Glutamatergic neuron (in vitro differentiated cells): Measurements from ENCODE around the gene LRRC74A. TPM values are rescaled to one million over a fixed set of nuclear protein-coding genes. Genes with fewer than 3 reads are reported as not detected.

Experiments used
- DNase-seq: peaks from one replicate; pipeline ENCODE4 v3.0.0; 2022
- H3K27ac Mint-ChIP-seq: one replicate; pipeline ENCODE4 v1.8.0; 2020; ENCODE audit warnings: mild to moderate bottlenecking, mixed read lengths, inconsistent platforms; ENCODE audit not compliant: unreplicated experiment
- H3K27me3 Mint-ChIP-seq: one replicate; pipeline ENCODE4 v1.8.0; 2020; ENCODE audit warnings: mild to moderate bottlenecking, moderate library complexity, mixed read lengths, inconsistent platforms; ENCODE audit not compliant: unreplicated experiment
- H3K36me3 Mint-ChIP-seq: one replicate; pipeline ENCODE4 v1.8.0; 2020; ENCODE audit warnings: mild to moderate bottlenecking, mixed read lengths, inconsistent platforms; ENCODE audit not compliant: unreplicated experiment
- H3K4me1 Mint-ChIP-seq: one replicate; pipeline ENCODE4 v1.8.0; 2020; ENCODE audit warnings: mild to moderate bottlenecking, low read depth, mixed read lengths, inconsistent platforms; ENCODE audit not compliant: unreplicated experiment
- H3K4me3 Mint-ChIP-seq: one replicate; pipeline ENCODE4 v1.8.0; 2020; ENCODE audit warnings: mild to moderate bottlenecking, mixed read lengths, inconsistent platforms; ENCODE audit not compliant: unreplicated experiment
- H3K9me3 Mint-ChIP-seq: one replicate; pipeline ENCODE4 v1.8.0; 2020; ENCODE audit warnings: mild to moderate bottlenecking, moderate library complexity, mixed read lengths, inconsistent platforms; ENCODE audit not compliant: unreplicated experiment
- total RNA-seq: library from RNA; stranded (reverse); fragmentation: NEBNext Ultra II Directional; extraction: Animal tissue kit (Norgen Biotek cat#: 25700); gene quantifications from one replicate; pipeline ENCODE4 v1.2.1, GENCODE V29; 2021; ENCODE audit not compliant: unreplicated experiment
- TF ChIP-seq, protein P1 (sequence below): fragments of 200-600 bp; sonication (generic); IDR thresholded peaks from one replicate; pipeline ENCODE4 v1.5.0; 2021; ENCODE audit not compliant: partially characterized antibody, unreplicated experiment

LRRC74A gene
- total RNA-seq, 1 donor from 2014 or later: not detected

DNA sequence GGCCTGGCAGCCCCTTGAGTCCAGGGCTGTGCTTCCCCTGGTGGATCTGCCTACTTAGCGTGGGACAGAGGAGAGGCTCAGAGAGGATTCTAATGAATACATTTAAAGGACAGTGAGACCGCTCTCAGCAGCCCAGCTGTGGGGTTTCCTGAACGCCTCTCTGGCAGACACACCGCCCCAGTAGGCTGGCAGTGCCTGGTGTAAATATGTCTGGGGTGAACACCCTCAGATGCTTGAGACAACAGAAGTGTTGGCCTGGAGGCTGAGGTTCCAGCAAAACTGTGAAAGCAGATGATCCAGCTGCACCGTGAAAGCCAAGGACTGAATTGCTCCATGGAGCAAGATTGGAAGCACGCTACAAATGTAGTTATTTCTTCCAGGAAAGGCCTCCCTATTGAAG lies 55.1 kb downstream of the LRRC74A start:
- Mint-ChIP-seq H3K9me3 (peaks cover 3% of the 10 kb centered on the region), H3K27me3 (peaks cover 8% of the 10 kb centered on the region), H3K4me3 (no peak overlapping the region), H3K36me3 (no peaks in the 10 kb centered on the region), H3K4me1 (peaks cover 12% of the 10 kb centered on the region), H3K27ac (no peak overlapping the region)
- TF ChIP-seq, protein P1, sequence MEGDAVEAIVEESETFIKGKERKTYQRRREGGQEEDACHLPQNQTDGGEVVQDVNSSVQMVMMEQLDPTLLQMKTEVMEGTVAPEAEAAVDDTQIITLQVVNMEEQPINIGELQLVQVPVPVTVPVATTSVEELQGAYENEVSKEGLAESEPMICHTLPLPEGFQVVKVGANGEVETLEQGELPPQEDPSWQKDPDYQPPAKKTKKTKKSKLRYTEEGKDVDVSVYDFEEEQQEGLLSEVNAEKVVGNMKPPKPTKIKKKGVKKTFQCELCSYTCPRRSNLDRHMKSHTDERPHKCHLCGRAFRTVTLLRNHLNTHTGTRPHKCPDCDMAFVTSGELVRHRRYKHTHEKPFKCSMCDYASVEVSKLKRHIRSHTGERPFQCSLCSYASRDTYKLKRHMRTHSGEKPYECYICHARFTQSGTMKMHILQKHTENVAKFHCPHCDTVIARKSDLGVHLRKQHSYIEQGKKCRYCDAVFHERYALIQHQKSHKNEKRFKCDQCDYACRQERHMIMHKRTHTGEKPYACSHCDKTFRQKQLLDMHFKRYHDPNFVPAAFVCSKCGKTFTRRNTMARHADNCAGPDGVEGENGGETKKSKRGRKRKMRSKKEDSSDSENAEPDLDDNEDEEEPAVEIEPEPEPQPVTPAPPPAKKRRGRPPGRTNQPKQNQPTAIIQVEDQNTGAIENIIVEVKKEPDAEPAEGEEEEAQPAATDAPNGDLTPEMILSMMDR: no peak
- no peak for DNase-seq

GRCh38 chr14:76882651-76883050 lies 56.4 kb downstream of the LRRC74A start:
- TF ChIP-seq, protein P1: no peak
- DNase-seq: no peak
- H3K27me3 Mint-ChIP-seq: peaks cover 8% of the 10 kb centered on the region
- H3K4me3 Mint-ChIP-seq: no peak overlapping the region
- no peaks in the 10 kb centered on the region for H3K36me3 Mint-ChIP-seq
- H3K9me3 Mint-ChIP-seq: peaks cover 3% of the 10 kb centered on the region
- peaks cover 13% of the 10 kb centered on the region for H3K4me1 Mint-ChIP-seq
- H3K27ac Mint-ChIP-seq: no peak overlapping the region

- Mint-ChIP-seq H3K27me3 (peaks cover 5% of the 10 kb centered on the region), H3K4me1 (peaks cover 10% of the 10 kb centered on the region), H3K36me3 (no peaks in the 10 kb centered on the region), H3K4me3 (no peak overlapping the region), H3K27ac (no peak overlapping the region), H3K9me3 (no peaks in the 10 kb centered on the region)
- DNase-seq: no peak
- TF ChIP-seq, protein P1: no peak
These were observed 57.2 kb downstream of the LRRC74A start for GRCh38 chr14:76883447-76883846.

DNA sequence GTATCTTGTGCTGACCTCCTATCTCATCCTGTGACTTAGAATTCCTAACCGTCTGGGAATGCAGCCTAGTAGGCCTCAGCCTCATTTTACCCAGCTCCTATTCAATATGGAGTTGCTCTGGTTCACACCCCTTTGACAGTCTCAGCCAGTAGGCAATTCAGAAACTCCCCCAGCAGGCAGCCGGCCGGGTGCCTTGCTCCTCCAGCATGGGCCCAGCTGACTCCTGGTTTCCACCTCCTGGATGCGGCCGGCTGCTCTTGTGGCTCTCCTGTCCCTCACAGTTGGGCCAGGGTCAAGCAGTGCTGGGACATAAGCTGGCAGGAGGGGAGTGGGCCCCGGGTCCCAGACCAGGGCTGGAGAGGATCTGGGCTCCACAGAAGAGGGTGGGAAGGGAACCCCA lies 58.2 kb downstream of the LRRC74A start:
- H3K4me1 Mint-ChIP-seq: peaks cover 10% of the 10 kb centered on the region
- H3K27ac Mint-ChIP-seq: no peak overlapping the region
- H3K9me3 Mint-ChIP-seq: no peaks in the 10 kb centered on the region
- H3K36me3 Mint-ChIP-seq: no peaks in the 10 kb centered on the region
- peaks cover 5% of the 10 kb centered on the region for H3K27me3 Mint-ChIP-seq
- H3K4me3 Mint-ChIP-seq: no peak overlapping the region
- TF ChIP-seq, protein P1: no peak
- DNase-seq: no peak

DNA sequence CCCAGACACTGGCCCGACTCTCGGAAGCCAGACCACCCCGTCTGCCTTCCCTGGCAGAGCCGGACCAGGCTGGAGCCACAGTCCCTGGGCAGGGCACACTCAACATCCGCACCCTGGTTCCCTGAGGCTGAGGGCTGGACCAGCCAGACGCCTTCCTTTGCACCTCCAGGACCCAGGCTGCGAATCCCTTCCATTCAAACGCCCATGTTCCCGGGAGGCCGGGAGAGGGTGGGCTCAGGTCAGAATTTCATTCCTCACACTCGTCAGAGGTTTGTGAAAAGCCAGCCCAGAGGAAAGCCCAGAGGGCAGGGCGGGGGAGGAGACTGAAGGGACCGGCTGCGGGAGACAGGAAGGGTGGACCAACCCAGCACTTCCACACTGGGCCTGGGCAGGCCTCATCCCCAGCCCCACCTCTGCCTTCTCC lies 58.7 kb downstream of the LRRC74A start:
- no peak overlapping the region for H3K4me3 Mint-ChIP-seq
- H3K4me1 Mint-ChIP-seq: peaks cover 10% of the 10 kb centered on the region
- no peak for DNase-seq
- peaks cover 5% of the 10 kb centered on the region for H3K27me3 Mint-ChIP-seq
- TF ChIP-seq, protein P1: no peak
- no peak overlapping the region for H3K27ac Mint-ChIP-seq
- H3K9me3 Mint-ChIP-seq: no peaks in the 10 kb centered on the region
- H3K36me3 Mint-ChIP-seq: no peaks in the 10 kb centered on the region
